HL-60 (cell line): ENCODE data around the gene PLEKHG1.

ENCODE experiments used
- DNase-seq, 2 experiments: peaks; one replicate each; pipeline ENCODE4 v3.0.0-alpha.2; 2010 to 2020; ENCODE audit warnings: low read depth in 1 of 2, low spot score in 1 of 2
- H3K27ac ChIP-seq: fragments of 250-450 bp; sonication (Bioruptor Pico); replicated peaks from 2 replicates; pipeline ENCODE4 v1.5.1; 2020; ENCODE audit warnings: mild to moderate bottlenecking, moderate library complexity
- H3K27me3 ChIP-seq: fragments of 250-450 bp; sonication (Bioruptor Pico); 2 replicates; pipeline ENCODE4 v1.5.1; 2021; ENCODE audit warnings: mild to moderate bottlenecking, moderate library complexity; ENCODE audit not compliant: insufficient read depth, poor library complexity, severe bottlenecking
- H3K4me3 ChIP-seq: replicated peaks from 2 replicates; pipeline ENCODE4 v1.5.1; 2011; ENCODE audit warnings: mild to moderate bottlenecking, control low read depth, low read length; ENCODE audit not compliant: insufficient read depth
- GABPA ChIP-seq: IDR thresholded peaks from 2 replicates; pipeline ENCODE4 v1.6.1; 2012; ENCODE audit warnings: low read depth
- POLR2AphosphoS5 ChIP-seq: IDR thresholded peaks from 2 replicates; pipeline ENCODE4 v1.6.1; 2012; ENCODE audit warnings: low read depth
- REST ChIP-seq: IDR thresholded peaks from 2 replicates; pipeline ENCODE4 v1.6.1; 2012; ENCODE audit warnings: low read depth; ENCODE audit not compliant: insufficient replicate concordance
- SPI1 ChIP-seq: IDR thresholded peaks from 2 replicates; pipeline ENCODE4 v1.6.1; 2012; ENCODE audit warnings: low read depth, mild to moderate bottlenecking, borderline replicate concordance
- TF ChIP-seq, protein P1 (sequence below): IDR thresholded peaks from one replicate; pipeline ENCODE4 v1.5.1; 2011; ENCODE audit warnings: low read length, control low read depth, inconsistent platforms; ENCODE audit not compliant: insufficient read depth

PLEKHG1 gene

DNA sequence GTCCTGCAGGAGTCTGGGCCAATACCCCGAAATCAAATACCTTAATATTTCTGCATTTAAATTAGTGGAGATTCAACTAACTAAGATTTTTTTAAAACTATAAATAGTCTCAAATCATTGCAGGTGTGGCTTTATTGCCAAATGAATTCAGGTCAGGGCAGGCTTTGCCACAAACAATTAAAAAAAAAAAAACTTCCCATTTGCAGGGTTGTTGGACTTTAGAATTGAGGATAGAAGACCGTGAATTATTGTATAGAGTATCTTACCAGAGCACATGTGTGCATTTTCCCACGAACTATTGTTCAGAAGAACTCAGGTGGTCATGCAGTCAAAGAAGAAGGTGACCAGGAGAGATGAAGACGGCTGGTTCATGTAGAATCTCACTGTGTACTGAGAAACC lies 6.6 kb upstream of the PLEKHG1 start:
- no peak for TF ChIP-seq GABPA
- no peak for TF ChIP-seq SPI1
- TF ChIP-seq POLR2AphosphoS5, result no peak
- TF ChIP-seq, protein P1, sequence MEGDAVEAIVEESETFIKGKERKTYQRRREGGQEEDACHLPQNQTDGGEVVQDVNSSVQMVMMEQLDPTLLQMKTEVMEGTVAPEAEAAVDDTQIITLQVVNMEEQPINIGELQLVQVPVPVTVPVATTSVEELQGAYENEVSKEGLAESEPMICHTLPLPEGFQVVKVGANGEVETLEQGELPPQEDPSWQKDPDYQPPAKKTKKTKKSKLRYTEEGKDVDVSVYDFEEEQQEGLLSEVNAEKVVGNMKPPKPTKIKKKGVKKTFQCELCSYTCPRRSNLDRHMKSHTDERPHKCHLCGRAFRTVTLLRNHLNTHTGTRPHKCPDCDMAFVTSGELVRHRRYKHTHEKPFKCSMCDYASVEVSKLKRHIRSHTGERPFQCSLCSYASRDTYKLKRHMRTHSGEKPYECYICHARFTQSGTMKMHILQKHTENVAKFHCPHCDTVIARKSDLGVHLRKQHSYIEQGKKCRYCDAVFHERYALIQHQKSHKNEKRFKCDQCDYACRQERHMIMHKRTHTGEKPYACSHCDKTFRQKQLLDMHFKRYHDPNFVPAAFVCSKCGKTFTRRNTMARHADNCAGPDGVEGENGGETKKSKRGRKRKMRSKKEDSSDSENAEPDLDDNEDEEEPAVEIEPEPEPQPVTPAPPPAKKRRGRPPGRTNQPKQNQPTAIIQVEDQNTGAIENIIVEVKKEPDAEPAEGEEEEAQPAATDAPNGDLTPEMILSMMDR, result no peak
- no peak for TF ChIP-seq REST
- Histone ChIP-seq H3K27me3 (peaks cover 8% of the 10 kb centered on the region), H3K27ac (no peak overlapping the region), H3K4me3 (no peak overlapping the region)
- no peak for DNase-seq

GRCh38 chr6:150596439-150596838 lies 3.2 kb upstream of the PLEKHG1 start:
- TF ChIP-seq, protein P1, result no peak
- H3K4me3 ChIP-seq, result no peak overlapping the region
- H3K27me3 ChIP-seq, result peaks cover 31% of the 10 kb centered on the region
- no peak overlapping the region for H3K27ac ChIP-seq
- DNase-seq, result no peak

GRCh38 chr6:150598401-150598800 lies 1.3 kb upstream of the PLEKHG1 start:
- DNase-seq, result no peak
- H3K27ac ChIP-seq, result no peak overlapping the region
- TF ChIP-seq GABPA (no peak), REST (no peak), SPI1 (no peak), POLR2AphosphoS5 (no peak)
- TF ChIP-seq, protein P1, result no peak
- H3K4me3 ChIP-seq, result no peak overlapping the region
- H3K27me3 ChIP-seq, result peaks cover 40% of the 10 kb centered on the region

GRCh38 chr6:150598858-150599198 lies 857 bp upstream of the PLEKHG1 start:
- Histone ChIP-seq H3K27me3 (peaks cover 40% of the 10 kb centered on the region), H3K27ac (no peak overlapping the region), H3K4me3 (no peak overlapping the region)
- DNase-seq, result no peak
- TF ChIP-seq, protein P1, result no peak
- no peak for TF ChIP-seq REST
- no peak for TF ChIP-seq GABPA
- no peak for TF ChIP-seq POLR2AphosphoS5
- no peak for TF ChIP-seq SPI1
